GM12878 (cell line): ENCODE data around the gene SLAMF1. TPM values are rescaled to one million over a fixed set of nuclear protein-coding genes. Genes with fewer than 3 reads are reported as not detected.

Experiments used
- BHLHE40 ChIP-seq, 2 experiments: fragments of 450-650 bp in 1 of 2; IDR thresholded peaks; 2 replicates each; pipeline ENCODE4 v1.6.1; 2011 to 2017; ENCODE audit warnings: low read depth in 2 of 2, borderline replicate concordance in 1 of 2, improper control_type of control experiment in 1 of 2, low read length in 1 of 2, mild to moderate bottlenecking in 1 of 2
- CHD1 ChIP-seq: IDR thresholded peaks from 2 replicates; pipeline ENCODE4 v1.6.1; 2012; ENCODE audit warnings: low read depth, low read length, improper control_type of control experiment
- HCFC1 ChIP-seq: fragments of 150-350 bp; IDR thresholded peaks from 2 replicates; pipeline ENCODE4 v1.6.1; 2014; ENCODE audit warnings: low read length
- KAT2A ChIP-seq: conservative IDR thresholded peaks from 2 replicates; pipeline ENCODE4 v1.6.1; 2011; ENCODE audit warnings: low read depth, low read length; ENCODE audit not compliant: control insufficient read depth
- MEF2A ChIP-seq: IDR thresholded peaks from 2 replicates; pipeline ENCODE4 v1.6.1; 2011; ENCODE audit warnings: low read depth, mild to moderate bottlenecking, low read length, moderate library complexity; ENCODE audit not compliant: insufficient read depth
- NFIC ChIP-seq: IDR thresholded peaks from 2 replicates; pipeline ENCODE4 v1.6.1; 2012; ENCODE audit warnings: low read depth, mild to moderate bottlenecking, inconsistent platforms, low read length, moderate library complexity
- NRF1 ChIP-seq: conservative IDR thresholded peaks from 2 replicates; pipeline ENCODE4 v1.6.1; 2011; ENCODE audit warnings: mild to moderate bottlenecking, low read depth, low read length, improper control_type of control experiment
- PML ChIP-seq: IDR thresholded peaks from 2 replicates; pipeline ENCODE4 v1.6.1; 2012; ENCODE audit warnings: low read length, inconsistent platforms
- POLR2AphosphoS2 ChIP-seq: IDR thresholded peaks from 2 replicates; pipeline ENCODE4 v1.6.1; 2011; ENCODE audit warnings: low read depth, mild to moderate bottlenecking, low read length, improper control_type of control experiment, moderate library complexity
- POU2F2 ChIP-seq: IDR thresholded peaks from 3 replicates; pipeline ENCODE4 v1.6.1; 2011; ENCODE audit warnings: low read depth, mild to moderate bottlenecking, low read length, borderline replicate concordance
- SMAD1 ChIP-seq: fragments of 450-650 bp; IDR thresholded peaks from 2 replicates; pipeline ENCODE4 v1.6.1; 2018; ENCODE audit warnings: mild to moderate bottlenecking, low read depth; ENCODE audit not compliant: partially characterized antibody
- STAT3 ChIP-seq: IDR thresholded peaks from 2 replicates; pipeline ENCODE4 v1.6.1; 2011; ENCODE audit warnings: low read depth, low read length, improper control_type of control experiment
- TARDBP ChIP-seq: IDR thresholded peaks from 2 replicates; pipeline ENCODE4 v1.6.1; 2016; ENCODE audit warnings: borderline replicate concordance
- TCF12 ChIP-seq: IDR thresholded peaks from 2 replicates; pipeline ENCODE4 v1.6.1; 2011; ENCODE audit warnings: low read depth, mild to moderate bottlenecking, low read length
- polyA plus RNA-seq, 11 experiments: library from polyadenylated mRNA; depleted of rRNA in 4 of 11; unstranded in 6 of 11; stranded (reverse) in 5 of 11; fragments of >200 nt; fragmentation: Nextera tagmentation in 4 of 11; fragmentation: Illumina TruSeq in 1 of 11; extraction: Ambion mirVana in 4 of 11; extraction: Trizol in 1 of 11; gene quantifications; 1 replicate in 1 of 11; 2 replicates in 10 of 11; pipeline versions ENCODE4 v1.2.1 to v1.2.3, GENCODE V29; 2011 to 2016; ENCODE audit warnings: inconsistent platforms in 2 of 11, missing spikeins in 2 of 11, low read depth in 1 of 11
- total RNA-seq, 4 experiments: library from RNA; depleted of rRNA in 3 of 4; stranded (reverse); fragments of >200 nt in 3 of 4; fragmentation: Illumina TruSeq in 1 of 4; extraction: Trizol in 1 of 4; gene quantifications; 2 replicates each; pipeline versions ENCODE4 v1.2.1 to v1.2.3, GENCODE V29; 2013 to 2021
- TF ChIP-seq, protein P1 (sequence below): fragments of 150-350 bp; IDR thresholded peaks from 2 replicates; pipeline ENCODE4 v1.6.1; 2016; ENCODE audit warnings: low read depth, low read length
- TF ChIP-seq, protein P2 (sequence below): fragments of 450-650 bp; IDR thresholded peaks from 2 replicates; pipeline ENCODE4 v1.6.1; 2016; ENCODE audit warnings: mild to moderate bottlenecking
- TF ChIP-seq, protein P3 (sequence below): fragments of 450-650 bp; IDR thresholded peaks from 2 replicates; pipeline ENCODE4 v1.6.1; 2017; ENCODE audit warnings: borderline replicate concordance
- TF ChIP-seq, protein P4 (sequence below): fragments of 450-650 bp; conservative IDR thresholded peaks from 2 replicates; pipeline ENCODE4 v1.6.1; 2017; ENCODE audit warnings: mild to moderate bottlenecking, moderate library complexity
- TF ChIP-seq, protein P5 (sequence below), 3 experiments: IDR thresholded peaks in 2 of 3; conservative IDR thresholded peaks in 1 of 3; 2 replicates each; pipeline ENCODE4 v1.5.1; 2011; ENCODE audit warnings: low read depth in 3 of 3, low read length in 3 of 3, mild to moderate bottlenecking in 3 of 3, control low read depth in 2 of 3, moderate library complexity in 2 of 3, inconsistent platforms in 1 of 3, mixed read lengths in 1 of 3; ENCODE audit not compliant: control insufficient read depth in 2 of 3, insufficient read depth in 1 of 3; ENCODE audit errors: extremely low read depth in 1 of 3

The SLAMF1 gene
- total and polyA plus RNA-seq, 10 of the 15 experiments (the other 5 are each of a cell fraction or from before 2014, with no cell fraction given) = 87.3 to 260 (median 131) TPM

DNA sequence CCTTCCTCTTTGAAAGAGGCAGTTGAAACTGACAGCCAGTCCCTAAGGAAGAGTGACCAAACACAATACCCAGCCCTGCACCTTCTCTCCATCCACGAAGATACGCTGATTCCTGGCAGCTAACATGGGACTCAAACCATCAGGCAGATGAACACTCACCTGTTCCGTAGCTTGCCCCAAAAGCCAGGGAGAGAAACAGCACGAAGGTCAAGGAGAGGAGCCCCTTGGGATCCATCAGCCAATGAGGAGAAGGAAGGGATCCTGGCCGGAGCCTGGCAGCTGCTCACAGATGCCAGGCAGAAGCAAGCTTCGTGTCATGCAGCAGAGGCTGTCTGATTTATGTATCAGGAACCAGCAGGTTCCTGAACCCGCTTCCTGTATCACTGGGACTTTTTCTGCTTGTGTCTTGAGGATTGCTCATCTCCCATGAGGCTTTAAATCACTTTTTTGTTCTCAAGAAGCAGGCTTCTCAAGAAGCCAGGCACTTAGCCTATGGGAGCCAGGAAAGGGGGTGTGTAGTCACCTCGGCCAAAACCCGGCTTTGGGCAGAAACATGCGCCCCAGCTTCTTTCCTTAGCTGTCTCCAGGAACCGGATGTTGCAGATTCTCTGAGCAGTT lies at the start of gene SLAMF1 (continued):
- peak; percentile 83 for TF ChIP-seq POU2F2
- TF ChIP-seq, protein P1, sequence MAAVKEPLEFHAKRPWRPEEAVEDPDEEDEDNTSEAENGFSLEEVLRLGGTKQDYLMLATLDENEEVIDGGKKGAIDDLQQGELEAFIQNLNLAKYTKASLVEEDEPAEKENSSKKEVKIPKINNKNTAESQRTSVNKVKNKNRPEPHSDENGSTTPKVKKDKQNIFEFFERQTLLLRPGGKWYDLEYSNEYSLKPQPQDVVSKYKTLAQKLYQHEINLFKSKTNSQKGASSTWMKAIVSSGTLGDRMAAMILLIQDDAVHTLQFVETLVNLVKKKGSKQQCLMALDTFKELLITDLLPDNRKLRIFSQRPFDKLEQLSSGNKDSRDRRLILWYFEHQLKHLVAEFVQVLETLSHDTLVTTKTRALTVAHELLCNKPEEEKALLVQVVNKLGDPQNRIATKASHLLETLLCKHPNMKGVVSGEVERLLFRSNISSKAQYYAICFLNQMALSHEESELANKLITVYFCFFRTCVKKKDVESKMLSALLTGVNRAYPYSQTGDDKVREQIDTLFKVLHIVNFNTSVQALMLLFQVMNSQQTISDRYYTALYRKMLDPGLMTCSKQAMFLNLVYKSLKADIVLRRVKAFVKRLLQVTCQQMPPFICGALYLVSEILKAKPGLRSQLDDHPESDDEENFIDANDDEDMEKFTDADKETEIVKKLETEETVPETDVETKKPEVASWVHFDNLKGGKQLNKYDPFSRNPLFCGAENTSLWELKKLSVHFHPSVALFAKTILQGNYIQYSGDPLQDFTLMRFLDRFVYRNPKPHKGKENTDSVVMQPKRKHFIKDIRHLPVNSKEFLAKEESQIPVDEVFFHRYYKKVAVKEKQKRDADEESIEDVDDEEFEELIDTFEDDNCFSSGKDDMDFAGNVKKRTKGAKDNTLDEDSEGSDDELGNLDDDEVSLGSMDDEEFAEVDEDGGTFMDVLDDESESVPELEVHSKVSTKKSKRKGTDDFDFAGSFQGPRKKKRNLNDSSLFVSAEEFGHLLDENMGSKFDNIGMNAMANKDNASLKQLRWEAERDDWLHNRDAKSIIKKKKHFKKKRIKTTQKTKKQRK = no peak
- 0 out of 2 replicates have a peak, but pooled peaks have one; percentile 21 for TF ChIP-seq MEF2A
- no peak; the same call in 1 of the 2 replicates for TF ChIP-seq CHD1
- peak; percentile 92 for TF ChIP-seq TCF12
- TF ChIP-seq BHLHE40 (IDR thresholded peaks at IDR 0.05; ENCODE audit: borderline replicate concordance in 1 of 2, low read depth in 2 of 2, low read length in 1 of 2) = no peak
- no peak for TF ChIP-seq NRF1
- TF ChIP-seq, protein P2, sequence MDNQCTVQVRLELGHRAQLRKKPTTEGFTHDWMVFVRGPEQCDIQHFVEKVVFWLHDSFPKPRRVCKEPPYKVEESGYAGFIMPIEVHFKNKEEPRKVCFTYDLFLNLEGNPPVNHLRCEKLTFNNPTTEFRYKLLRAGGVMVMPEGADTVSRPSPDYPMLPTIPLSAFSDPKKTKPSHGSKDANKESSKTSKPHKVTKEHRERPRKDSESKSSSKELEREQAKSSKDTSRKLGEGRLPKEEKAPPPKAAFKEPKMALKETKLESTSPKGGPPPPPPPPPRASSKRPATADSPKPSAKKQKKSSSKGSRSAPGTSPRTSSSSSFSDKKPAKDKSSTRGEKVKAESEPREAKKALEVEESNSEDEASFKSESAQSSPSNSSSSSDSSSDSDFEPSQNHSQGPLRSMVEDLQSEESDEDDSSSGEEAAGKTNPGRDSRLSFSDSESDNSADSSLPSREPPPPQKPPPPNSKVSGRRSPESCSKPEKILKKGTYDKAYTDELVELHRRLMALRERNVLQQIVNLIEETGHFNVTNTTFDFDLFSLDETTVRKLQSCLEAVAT = peak; percentile 98
- TF ChIP-seq, protein P3, sequence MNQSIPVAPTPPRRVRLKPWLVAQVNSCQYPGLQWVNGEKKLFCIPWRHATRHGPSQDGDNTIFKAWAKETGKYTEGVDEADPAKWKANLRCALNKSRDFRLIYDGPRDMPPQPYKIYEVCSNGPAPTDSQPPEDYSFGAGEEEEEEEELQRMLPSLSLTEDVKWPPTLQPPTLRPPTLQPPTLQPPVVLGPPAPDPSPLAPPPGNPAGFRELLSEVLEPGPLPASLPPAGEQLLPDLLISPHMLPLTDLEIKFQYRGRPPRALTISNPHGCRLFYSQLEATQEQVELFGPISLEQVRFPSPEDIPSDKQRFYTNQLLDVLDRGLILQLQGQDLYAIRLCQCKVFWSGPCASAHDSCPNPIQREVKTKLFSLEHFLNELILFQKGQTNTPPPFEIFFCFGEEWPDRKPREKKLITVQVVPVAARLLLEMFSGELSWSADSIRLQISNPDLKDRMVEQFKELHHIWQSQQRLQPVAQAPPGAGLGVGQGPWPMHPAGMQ = no peak
- no peak for TF ChIP-seq STAT3
- TF ChIP-seq HCFC1 = no peak; the same call in 1 of the 2 replicates
- TF ChIP-seq, protein P4, sequence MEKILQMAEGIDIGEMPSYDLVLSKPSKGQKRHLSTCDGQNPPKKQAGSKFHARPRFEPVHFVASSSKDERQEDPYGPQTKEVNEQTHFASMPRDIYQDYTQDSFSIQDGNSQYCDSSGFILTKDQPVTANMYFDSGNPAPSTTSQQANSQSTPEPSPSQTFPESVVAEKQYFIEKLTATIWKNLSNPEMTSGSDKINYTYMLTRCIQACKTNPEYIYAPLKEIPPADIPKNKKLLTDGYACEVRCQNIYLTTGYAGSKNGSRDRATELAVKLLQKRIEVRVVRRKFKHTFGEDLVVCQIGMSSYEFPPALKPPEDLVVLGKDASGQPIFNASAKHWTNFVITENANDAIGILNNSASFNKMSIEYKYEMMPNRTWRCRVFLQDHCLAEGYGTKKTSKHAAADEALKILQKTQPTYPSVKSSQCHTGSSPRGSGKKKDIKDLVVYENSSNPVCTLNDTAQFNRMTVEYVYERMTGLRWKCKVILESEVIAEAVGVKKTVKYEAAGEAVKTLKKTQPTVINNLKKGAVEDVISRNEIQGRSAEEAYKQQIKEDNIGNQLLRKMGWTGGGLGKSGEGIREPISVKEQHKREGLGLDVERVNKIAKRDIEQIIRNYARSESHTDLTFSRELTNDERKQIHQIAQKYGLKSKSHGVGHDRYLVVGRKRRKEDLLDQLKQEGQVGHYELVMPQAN = no peak
- TF ChIP-seq, protein P5, sequence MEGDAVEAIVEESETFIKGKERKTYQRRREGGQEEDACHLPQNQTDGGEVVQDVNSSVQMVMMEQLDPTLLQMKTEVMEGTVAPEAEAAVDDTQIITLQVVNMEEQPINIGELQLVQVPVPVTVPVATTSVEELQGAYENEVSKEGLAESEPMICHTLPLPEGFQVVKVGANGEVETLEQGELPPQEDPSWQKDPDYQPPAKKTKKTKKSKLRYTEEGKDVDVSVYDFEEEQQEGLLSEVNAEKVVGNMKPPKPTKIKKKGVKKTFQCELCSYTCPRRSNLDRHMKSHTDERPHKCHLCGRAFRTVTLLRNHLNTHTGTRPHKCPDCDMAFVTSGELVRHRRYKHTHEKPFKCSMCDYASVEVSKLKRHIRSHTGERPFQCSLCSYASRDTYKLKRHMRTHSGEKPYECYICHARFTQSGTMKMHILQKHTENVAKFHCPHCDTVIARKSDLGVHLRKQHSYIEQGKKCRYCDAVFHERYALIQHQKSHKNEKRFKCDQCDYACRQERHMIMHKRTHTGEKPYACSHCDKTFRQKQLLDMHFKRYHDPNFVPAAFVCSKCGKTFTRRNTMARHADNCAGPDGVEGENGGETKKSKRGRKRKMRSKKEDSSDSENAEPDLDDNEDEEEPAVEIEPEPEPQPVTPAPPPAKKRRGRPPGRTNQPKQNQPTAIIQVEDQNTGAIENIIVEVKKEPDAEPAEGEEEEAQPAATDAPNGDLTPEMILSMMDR (IDR thresholded peaks at IDR 0.05 in 2 of 3, conservative IDR thresholded peaks at IDR 0.05 in 1 of 3; ENCODE audit: control insufficient read depth in 2 of 3, extremely low read depth in 1 of 3, insufficient read depth in 1 of 3, low read depth in 3 of 3, low read length in 3 of 3) = no peak
- peak; percentile 68; the same call in 1 of the 2 replicates for TF ChIP-seq POLR2AphosphoS2
- TF ChIP-seq KAT2A = no peak
- TF ChIP-seq TARDBP = no peak
- TF ChIP-seq SMAD1 = peak; percentile 97
- TF ChIP-seq PML = peak; percentile 97; the same call in 1 of the 2 replicates
- peak; percentile 45; the same call in 1 of the 2 replicates for TF ChIP-seq NFIC
